HCT116 (cell line): Measurements from ENCODE around the gene ZNF433. TPM values are rescaled to one million over a fixed set of nuclear protein-coding genes. Genes with fewer than 3 reads are reported as not detected.

Experiments used
- ATAC-seq: fragments of 200-7000 bp; cut with Tn5 transposase; 2 replicates; pipeline ENCODE4 v1.9.1; 2020; ENCODE audit warnings: mild to moderate bottlenecking, moderate library complexity
- BruUV-seq: library from RNA; stranded (reverse); fragments of 400-500 nt; replicated peaks from 2 replicates; lab custom pipeline; 2021; lab: Mats Ljungman, UMichigan
- CTCF ChIA-PET: fragments of 300-600 bp; sonication (Branson Sonifier 250); formaldehyde crosslinking; loops from one replicate; lab custom pipeline; 2021; ENCODE audit warnings: antibody characterized with exemption; lab: Charles Lee
- POLR2A ChIA-PET: fragments of 300-600, 350-600 bp; sonication (Branson Sonifier 250); formaldehyde crosslinking; loops from one replicate; lab custom pipeline; 2021; ENCODE audit warnings: antibody characterized with exemption; lab: Charles Lee
- RAD21 ChIA-PET, 2 experiments: fragments of 300-600 bp; sonication (Branson Sonifier 250); formaldehyde crosslinking; loops; one replicate each; lab custom pipeline; 2023; ENCODE audit warnings: low total read pairs in 2 of 2; ENCODE audit not compliant: uncharacterized antibody in 2 of 2, unreplicated experiment in 2 of 2, low non-redundant PET in 1 of 2; lab: Charles Lee
- DNase-seq: peaks from one replicate; pipeline ENCODE4 v3.0.0-alpha.2; 2010; ENCODE audit warnings: low read depth, low spot score
- H2AFZ ChIP-seq: fragments of 200-600 bp; shearing (Covaris generic), sonication (generic); 2 replicates; pipeline ENCODE4 v1.6.1; 2017; ENCODE audit warnings: low read depth, mixed run types, mixed read lengths, antibody characterized with exemption, low read length; ENCODE audit not compliant: poor library complexity, severe bottlenecking
- H3K27ac ChIP-seq: 2 replicates; pipeline ENCODE4 v1.5.1; 2012; ENCODE audit warnings: low read depth, low read length
- H3K27me3 ChIP-seq: fragments of 200-600 bp; sonication (generic); 2 replicates; pipeline ENCODE4 v1.6.1; 2016; ENCODE audit warnings: mixed run types, low read length, mixed read lengths; ENCODE audit not compliant: insufficient read depth
- H3K36me3 ChIP-seq, 2 experiments: fragments of 200-500 bp in 1 of 2; fragments of 200-600 bp in 1 of 2; sonication (Bioruptor generic) in 1 of 2; sonication (generic) in 1 of 2; 2 replicates each; pipeline versions ENCODE4 v1.5.1 to v1.6.1; 2014 to 2016; ENCODE audit warnings: low read length in 2 of 2, inconsistent platforms in 1 of 2, mixed read lengths in 1 of 2, mixed run types in 1 of 2; ENCODE audit not compliant: insufficient read depth in 2 of 2, control insufficient read depth in 1 of 2
- H3K4me1 ChIP-seq, 2 experiments: fragments of 200-600 bp in 1 of 2; sonication (generic) in 1 of 2; 2 replicates each; pipeline versions ENCODE4 v1.5.1 to v1.6.1; 2012 to 2017; ENCODE audit warnings: low read length in 2 of 2, inconsistent platforms in 1 of 2, mild to moderate bottlenecking in 1 of 2, mixed read lengths in 1 of 2, mixed run types in 1 of 2, moderate library complexity in 1 of 2; ENCODE audit not compliant: insufficient read depth in 2 of 2, control insufficient read depth in 1 of 2
- H3K4me2 ChIP-seq: fragments of 200-600 bp; sonication (generic); 2 replicates; pipeline ENCODE4 v1.6.1; 2017; ENCODE audit warnings: mixed run types, low read length, mixed read lengths
- H3K4me3 ChIP-seq, 2 experiments: fragments of 200-600 bp in 1 of 2; sonication (generic) in 1 of 2; replicated peaks in 1 of 2; 2 replicates each; pipeline ENCODE4 v1.5.1; 2011 to 2016; ENCODE audit warnings: low read length in 2 of 2, control low read depth in 1 of 2, low read depth in 1 of 2, mild to moderate bottlenecking in 1 of 2, mixed read lengths in 1 of 2, mixed run types in 1 of 2
- H3K79me2 ChIP-seq: fragments of 200-600 bp; sonication (generic); 2 replicates; pipeline ENCODE4 v1.6.1; 2017; ENCODE audit warnings: mild to moderate bottlenecking, mixed run types, low read length, moderate library complexity, mixed read lengths; ENCODE audit not compliant: insufficient read depth
- H3K9ac ChIP-seq: fragments of 200-600 bp; sonication (generic); 2 replicates; pipeline ENCODE4 v1.6.1; 2016; ENCODE audit warnings: low read length, mixed read lengths
- H3K9me2 ChIP-seq: fragments of 200-600 bp; sonication (generic), shearing (Covaris generic); 2 replicates; pipeline ENCODE4 v1.6.1; 2017; ENCODE audit warnings: mixed run types, mild to moderate bottlenecking, moderate library complexity; ENCODE audit not compliant: insufficient read depth
- H3K9me3 ChIP-seq, 2 experiments: fragments of 200-500 bp in 1 of 2; fragments of 200-600 bp in 1 of 2; sonication (Bioruptor generic) in 1 of 2; sonication (generic) in 1 of 2; 2 replicates each; pipeline ENCODE4 v1.6.1; 2014 to 2017; ENCODE audit warnings: low read length in 2 of 2, mixed read lengths in 2 of 2, inconsistent platforms in 1 of 2, low read depth in 1 of 2, mild to moderate bottlenecking in 1 of 2, mixed run types in 1 of 2, moderate library complexity in 1 of 2; ENCODE audit not compliant: control insufficient read depth in 1 of 2, insufficient read depth in 1 of 2
- H4K20me1 ChIP-seq: fragments of 200-600 bp; sonication (generic), shearing (Covaris generic); 2 replicates; pipeline ENCODE4 v1.6.1; 2017; ENCODE audit warnings: mixed run types, mild to moderate bottlenecking, moderate library complexity; ENCODE audit not compliant: insufficient read depth
- CBX3 ChIP-seq: IDR thresholded peaks from 2 replicates; pipeline ENCODE4 v1.6.1; 2012; ENCODE audit warnings: low read depth
- CEBPB ChIP-seq: IDR thresholded peaks from 2 replicates; pipeline ENCODE4 v1.6.1; 2012; ENCODE audit warnings: low read depth
- ELF1 ChIP-seq: IDR thresholded peaks from 2 replicates; pipeline ENCODE4 v1.6.1; 2012; ENCODE audit warnings: low read depth, borderline replicate concordance
- EZH2 ChIP-seq: fragments of 200-600 bp; sonication (generic); IDR thresholded peaks from 2 replicates; pipeline ENCODE4 v1.6.1; 2017; ENCODE audit warnings: antibody characterized with exemption, mixed run types
- EZH2phosphoT487 ChIP-seq: fragments of 200-600 bp; IDR thresholded peaks from 2 replicates; pipeline ENCODE4 v1.6.1; 2018; ENCODE audit warnings: antibody characterized with exemption, borderline replicate concordance
- JUND ChIP-seq: IDR thresholded peaks from 2 replicates; pipeline ENCODE4 v1.6.1; 2012
- POLR2A ChIP-seq: IDR thresholded peaks from 2 replicates; pipeline ENCODE4 v1.7.0; 2011; ENCODE audit warnings: borderline replicate concordance; ENCODE audit not compliant: insufficient read depth, insufficient read length; ENCODE audit errors: extremely low read depth
- REST ChIP-seq: IDR thresholded peaks from 2 replicates; pipeline ENCODE4 v1.6.1; 2012; ENCODE audit warnings: low read depth
- SIN3A ChIP-seq: IDR thresholded peaks from 2 replicates; pipeline ENCODE4 v1.6.1; 2012; ENCODE audit warnings: low read depth
- TCF7L2 ChIP-seq: IDR thresholded peaks from 2 replicates; pipeline ENCODE4 v1.7.0; 2011; ENCODE audit warnings: borderline replicate concordance, inconsistent platforms; ENCODE audit not compliant: insufficient read depth, insufficient read length; ENCODE audit errors: extremely low read depth
- ZBTB33 ChIP-seq: IDR thresholded peaks from 2 replicates; pipeline ENCODE4 v1.6.1; 2011; ENCODE audit warnings: mild to moderate bottlenecking, low read length, moderate library complexity; ENCODE audit not compliant: insufficient replicate concordance; ENCODE audit errors: extremely low read depth
- ZFX ChIP-seq: fragments of 450-650 bp; IDR thresholded peaks from 2 replicates; pipeline ENCODE4 v1.6.1; 2017
- ZNF274 ChIP-seq: fragments of 200-500 bp; sonication (Bioruptor generic); IDR thresholded peaks from 2 replicates; pipeline ENCODE4 v1.6.1; 2014; ENCODE audit warnings: mild to moderate bottlenecking, low read depth, low read length, inconsistent platforms
- intact Hi-C: fragments of 100-400 bp; cut with micrococcal nuclease; formaldehyde crosslinking; loops from 2 replicates; pipeline ENCODE4 v1.10.0; 2022
- total RNA-seq: library from RNA; stranded (reverse); gene quantifications from one replicate; pipeline ENCODE4 v1.2.1, GENCODE V29; 2021; ENCODE audit not compliant: unreplicated experiment

ZNF433 gene
- total RNA-seq, 1 experiment from 2014 or later, result not detected

GRCh38 chr19:12042893-12043292 is 7.4 kb upstream of the ZNF433 start:
- intact Hi-C loops, result no loop called here
- Histone ChIP-seq H3K4me3 (no peak overlapping the region), H3K4me2 (no peak overlapping the region), H3K27me3 (no peaks in the 10 kb centered on the region), H3K36me3 (no peaks in the 10 kb centered on the region), H3K9me3 (peaks cover 11 to 19% of the 10 kb centered on the region in 2 experiments; a peak in 2 of 4 replicates), H3K9ac (no peak overlapping the region), H3K4me1 (no peaks in the 10 kb centered on the region), H2AFZ (no peak overlapping the region), H4K20me1 (no peaks in the 10 kb centered on the region), H3K27ac (no peak overlapping the region), H3K79me2 (no peaks in the 10 kb centered on the region), H3K9me2 (no peaks in the 10 kb centered on the region)
- DNase-seq (no peak), ATAC-seq (no peak)
- TF ChIP-seq SIN3A, result no peak
- no peak for TF ChIP-seq EZH2
- TF ChIP-seq ZBTB33, result no peak
- TF ChIP-seq ZFX, result no peak
- no peak for TF ChIP-seq EZH2phosphoT487
- no peak for TF ChIP-seq ZNF274
- no peak for TF ChIP-seq POLR2A
- TF ChIP-seq ELF1, result no peak
- no peak for TF ChIP-seq CEBPB
- no peak for TF ChIP-seq TCF7L2
- TF ChIP-seq CBX3, result no peak
- TF ChIP-seq JUND, result no peak
- TF ChIP-seq REST, result no peak
- POLR2A ChIA-PET, result no interaction called here
- CTCF ChIA-PET, result no interaction called here
- BruUV-seq, result no TSS peak
- RAD21 ChIA-PET, result no interaction called here
